ENCODE measurements around the gene KAT7. TPM values are rescaled to one million over a fixed set of nuclear protein-coding genes. Genes with fewer than 3 reads are reported as not detected.

Gene KAT7
- total RNA-seq, 3 donors from 2014 or later (not counting 1 experiment from before 2014, with no cell fraction given): 195 to 231 (median 213) TPM

- intact Hi-C loops (cut with micrococcal nuclease): loop anchor here (1.0 to 5.0 kb wide), 3 partner anchors 134 to 284 kb away; no protein-coding TSS in a partner anchor
- H3K9me3 Mint-ChIP-seq: no peaks in the 10 kb centered on the region
Observed at GRCh38 chr17:49850772-49851386, 62.4 kb downstream of the KAT7 start.

GRCh38 chr17:49851387-49852291, 63.2 kb downstream of the KAT7 start:
- WGBS (ENCODE audit: insufficient coverage): 6% methylated on average over 55 of the region's 55 CpGs
- no peaks in the 10 kb centered on the region for H3K36me3 Mint-ChIP-seq
- H3K27me3 ChIP-seq (ENCODE audit: control insufficient read depth, insufficient read depth, low read length): no peaks in the 10 kb centered on the region
- H3K27ac Mint-ChIP-seq: peak overlapping the region; percentile 77 to 93
- peak overlapping the region; percentile 54 for H3K27ac ChIP-seq (ENCODE audit: low read length)
- no peaks in the 10 kb centered on the region for H3K9me3 ChIP-seq (ENCODE audit: control insufficient read depth, insufficient read depth, low read length)
- peaks cover 4% of the 10 kb centered on the region for H3K36me3 ChIP-seq (ENCODE audit: control insufficient read depth, insufficient read depth, low read length)
- peak overlapping the region; percentile 70 for H3K4me3 ChIP-seq (ENCODE audit: low read length)
- peaks cover 18% of the 10 kb centered on the region for H3K4me1 ChIP-seq (ENCODE audit: control insufficient read depth, insufficient read depth, low read length)
- H3K9me3 Mint-ChIP-seq: no peaks in the 10 kb centered on the region
- peak overlapping the region; percentile 91 for H3K4me3 Mint-ChIP-seq
- peak; percentile 75 to 81 (median 79) for ATAC-seq
- TF ChIP-seq, protein P1, sequence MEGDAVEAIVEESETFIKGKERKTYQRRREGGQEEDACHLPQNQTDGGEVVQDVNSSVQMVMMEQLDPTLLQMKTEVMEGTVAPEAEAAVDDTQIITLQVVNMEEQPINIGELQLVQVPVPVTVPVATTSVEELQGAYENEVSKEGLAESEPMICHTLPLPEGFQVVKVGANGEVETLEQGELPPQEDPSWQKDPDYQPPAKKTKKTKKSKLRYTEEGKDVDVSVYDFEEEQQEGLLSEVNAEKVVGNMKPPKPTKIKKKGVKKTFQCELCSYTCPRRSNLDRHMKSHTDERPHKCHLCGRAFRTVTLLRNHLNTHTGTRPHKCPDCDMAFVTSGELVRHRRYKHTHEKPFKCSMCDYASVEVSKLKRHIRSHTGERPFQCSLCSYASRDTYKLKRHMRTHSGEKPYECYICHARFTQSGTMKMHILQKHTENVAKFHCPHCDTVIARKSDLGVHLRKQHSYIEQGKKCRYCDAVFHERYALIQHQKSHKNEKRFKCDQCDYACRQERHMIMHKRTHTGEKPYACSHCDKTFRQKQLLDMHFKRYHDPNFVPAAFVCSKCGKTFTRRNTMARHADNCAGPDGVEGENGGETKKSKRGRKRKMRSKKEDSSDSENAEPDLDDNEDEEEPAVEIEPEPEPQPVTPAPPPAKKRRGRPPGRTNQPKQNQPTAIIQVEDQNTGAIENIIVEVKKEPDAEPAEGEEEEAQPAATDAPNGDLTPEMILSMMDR (IDR thresholded peaks at IDR 0.05): peak; percentile 74
- H3K4me1 Mint-ChIP-seq: peaks cover 12 to 16% of the 10 kb centered on the region in 2 donors
- intact Hi-C loops (cut with micrococcal nuclease): loop anchor here (1.0 to 5.0 kb wide), 3 partner anchors 134 to 284 kb away; no protein-coding TSS in a partner anchor
- DNase-seq: peak; percentile 68 to 83
- H3K27me3 Mint-ChIP-seq (ENCODE audit: low read depth in 2 of 2): no peaks in the 10 kb centered on the region

More at GRCh38 chr17:49850772-49851386, 62.4 kb downstream of the KAT7 start:
- DNase-seq: peak; percentile 26 to 51
- Histone ChIP-seq H3K4me1 (ENCODE audit: control insufficient read depth, insufficient read depth, low read length) (peaks cover 18% of the 10 kb centered on the region), H3K27ac (ENCODE audit: low read length) (no peak overlapping the region), H3K9me3 (ENCODE audit: control insufficient read depth, insufficient read depth, low read length) (no peaks in the 10 kb centered on the region), H3K27me3 (ENCODE audit: control insufficient read depth, insufficient read depth, low read length) (no peaks in the 10 kb centered on the region), H3K36me3 (ENCODE audit: control insufficient read depth, insufficient read depth, low read length) (peaks cover 4% of the 10 kb centered on the region), H3K4me3 (ENCODE audit: low read length) (peak overlapping the region; percentile 70)
- H3K27me3 Mint-ChIP-seq (ENCODE audit: low read depth in 2 of 2): no peaks in the 10 kb centered on the region
- peak; percentile 20 to 27 (median 21) for ATAC-seq
- under 1% methylated on average over 61 of the region's 61 CpGs for WGBS (ENCODE audit: insufficient coverage)
- peak overlapping the region; percentile 96 for H3K4me3 Mint-ChIP-seq
- H3K27ac Mint-ChIP-seq: peak overlapping the region; percentile 77 to 93
- peaks cover 12 to 16% of the 10 kb centered on the region in 2 donors for H3K4me1 Mint-ChIP-seq
- no peaks in the 10 kb centered on the region for H3K36me3 Mint-ChIP-seq
- TF ChIP-seq, protein P1 (IDR thresholded peaks at IDR 0.05): no peak

DNA sequence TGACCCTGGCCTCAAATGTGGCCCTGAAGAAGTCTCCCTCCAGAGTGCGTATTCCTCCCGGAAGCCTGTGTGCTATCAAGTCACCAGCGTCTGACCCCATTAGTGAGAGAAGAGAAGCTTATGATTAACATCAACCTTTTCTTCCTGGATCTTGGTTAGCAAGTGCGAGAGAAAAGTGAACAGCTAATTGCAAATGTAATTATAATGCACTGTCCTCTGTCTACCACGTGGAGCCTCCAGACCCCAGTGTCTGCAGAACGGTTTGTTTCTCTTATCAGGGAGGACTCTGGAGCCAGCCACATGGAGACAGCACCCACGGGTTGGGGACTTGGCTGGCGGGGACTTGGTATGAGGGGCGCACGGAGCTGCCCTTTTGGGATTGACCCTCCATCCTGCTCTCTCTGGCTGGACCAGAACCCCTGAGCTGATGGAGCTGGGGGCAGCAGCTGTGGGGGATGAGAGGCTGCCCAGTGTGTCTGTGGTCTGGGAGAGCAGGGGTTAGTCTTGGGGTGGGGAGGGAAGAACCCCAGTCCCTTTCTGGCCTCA, 65.1 kb downstream of the KAT7 start:
- intact Hi-C loops (cut with micrococcal nuclease): loop anchor here (5.0 kb wide), 2 partner anchors 136 to 156 kb away; no protein-coding TSS in a partner anchor
- peaks cover 0 to 2% of the 10 kb centered on the region in 2 donors for H3K27me3 Mint-ChIP-seq (ENCODE audit: low read depth in 2 of 2)
- WGBS (ENCODE audit: insufficient coverage): 85% methylated on average over 10 of the region's 10 CpGs
- H3K27ac Mint-ChIP-seq: no peak overlapping the region
- ATAC-seq: no peak
- DNase-seq: no peak
- TF ChIP-seq, protein P1 (IDR thresholded peaks at IDR 0.05): no peak
- H3K27ac ChIP-seq (ENCODE audit: low read length): no peak overlapping the region
- H3K27me3 ChIP-seq (ENCODE audit: control insufficient read depth, insufficient read depth, low read length): no peaks in the 10 kb centered on the region
- no peak overlapping the region for H3K4me3 Mint-ChIP-seq
- H3K4me1 ChIP-seq (ENCODE audit: control insufficient read depth, insufficient read depth, low read length): peaks cover 18% of the 10 kb centered on the region
- peaks cover 11 to 16% of the 10 kb centered on the region in 2 donors for H3K4me1 Mint-ChIP-seq
- no peaks in the 10 kb centered on the region for H3K9me3 Mint-ChIP-seq
- no peaks in the 10 kb centered on the region for H3K9me3 ChIP-seq (ENCODE audit: control insufficient read depth, insufficient read depth, low read length)
- no peaks in the 10 kb centered on the region for H3K36me3 Mint-ChIP-seq
- no peak overlapping the region for H3K4me3 ChIP-seq (ENCODE audit: low read length)
- H3K36me3 ChIP-seq (ENCODE audit: control insufficient read depth, insufficient read depth, low read length): no peaks in the 10 kb centered on the region

Measured in natural killer cell (primary cell).